ENCODE data around the gene CPLX1. TPM values are rescaled to one million over a fixed set of nuclear protein-coding genes. Genes with fewer than 3 reads are reported as not detected.

CPLX1 gene
- total RNA-seq, 2 donors from 2014 or later = 0.85 to 1.2 TPM

GRCh38 chr4:844752-845232 lies 18.9 kb upstream of the CPLX1 start:
- Histone ChIP-seq H3K27ac (no peak overlapping the region), H3K36me3 (peaks cover 9% of the 10 kb centered on the region), H3K9me3 (no peaks in the 10 kb centered on the region), H3K4me3 (no peak overlapping the region), H3K27me3 (replicated peaks; ENCODE audit: insufficient read depth) (no peaks in the 10 kb centered on the region), H3K4me1 (ENCODE audit: control insufficient read depth in 1 of 2, low read depth in 2 of 2) (no peaks in the 10 kb centered on the region)
- ATAC-seq (ENCODE audit: insufficient number of reproducible peaks, low FRiP score, low read depth) = no peak
- no peak for TF ChIP-seq CTCF (IDR thresholded peaks at IDR 0.05)
- no peak for DNase-seq (ENCODE audit: low spot score)

GRCh38 chr4:839675-840443 lies 13.9 kb upstream of the CPLX1 start:
- TF ChIP-seq CTCF (IDR thresholded peaks at IDR 0.05) = no peak
- H3K36me3 ChIP-seq = no peaks in the 10 kb centered on the region
- peaks cover 16% of the 10 kb centered on the region for H3K9me3 ChIP-seq
- no peak overlapping the region for H3K4me3 ChIP-seq
- DNase-seq (ENCODE audit: low spot score) = no peak
- no peak for ATAC-seq (ENCODE audit: insufficient number of reproducible peaks, low FRiP score, low read depth)
- no peaks in the 10 kb centered on the region for H3K27me3 ChIP-seq (replicated peaks; ENCODE audit: insufficient read depth)
- no peak overlapping the region for H3K27ac ChIP-seq
- no peaks in the 10 kb centered on the region for H3K4me1 ChIP-seq (ENCODE audit: control insufficient read depth in 1 of 2, low read depth in 2 of 2)

- no peak for DNase-seq (ENCODE audit: low spot score)
- TF ChIP-seq CTCF (IDR thresholded peaks at IDR 0.05) = no peak
- H3K27ac ChIP-seq = no peak overlapping the region
- no peaks in the 10 kb centered on the region for H3K4me1 ChIP-seq (ENCODE audit: control insufficient read depth in 1 of 2, low read depth in 2 of 2)
- no peaks in the 10 kb centered on the region for H3K36me3 ChIP-seq
- H3K27me3 ChIP-seq (replicated peaks; ENCODE audit: insufficient read depth) = no peaks in the 10 kb centered on the region
- no peak overlapping the region for H3K4me3 ChIP-seq
- peaks cover 16% of the 10 kb centered on the region for H3K9me3 ChIP-seq
- ATAC-seq (ENCODE audit: insufficient number of reproducible peaks, low FRiP score, low read depth) = no peak
Observed at GRCh38 chr4:837772-838171, 11.8 kb upstream of the CPLX1 start.

- no peaks in the 10 kb centered on the region for H3K4me1 ChIP-seq (ENCODE audit: control insufficient read depth in 1 of 2, low read depth in 2 of 2)
- no peak for DNase-seq (ENCODE audit: low spot score)
- ATAC-seq (ENCODE audit: insufficient number of reproducible peaks, low FRiP score, low read depth) = no peak
- peaks cover 16% of the 10 kb centered on the region for H3K9me3 ChIP-seq
- no peak overlapping the region for H3K27ac ChIP-seq
- no peak for TF ChIP-seq CTCF (IDR thresholded peaks at IDR 0.05)
- H3K4me3 ChIP-seq = no peak overlapping the region
- H3K27me3 ChIP-seq (replicated peaks; ENCODE audit: insufficient read depth) = no peaks in the 10 kb centered on the region
- H3K36me3 ChIP-seq = no peaks in the 10 kb centered on the region
Observed at GRCh38 chr4:836750-837301, 10.9 kb upstream of the CPLX1 start.

- Histone ChIP-seq H3K4me1 (ENCODE audit: control insufficient read depth in 1 of 2, low read depth in 2 of 2) (no peaks in the 10 kb centered on the region), H3K27me3 (replicated peaks; ENCODE audit: insufficient read depth) (no peaks in the 10 kb centered on the region), H3K36me3 (no peaks in the 10 kb centered on the region), H3K27ac (no peak overlapping the region), H3K4me3 (no peak overlapping the region), H3K9me3 (peaks cover 16% of the 10 kb centered on the region)
- no peak for DNase-seq (ENCODE audit: low spot score)
- TF ChIP-seq CTCF (IDR thresholded peaks at IDR 0.05) = no peak
- ATAC-seq (ENCODE audit: insufficient number of reproducible peaks, low FRiP score, low read depth) = no peak
Observed at GRCh38 chr4:836003-836511, 10.1 kb upstream of the CPLX1 start.
